Fibroblast of peridontal ligament (primary cell): ENCODE measurements around the gene TNFAIP6.
A peak's percentile ranks its signal among the peaks of the same experiment; 100 is the strongest.

Source experiments
- DNase-seq: peaks from one replicate; pipeline ENCODE4 v3.0.0-alpha.2; 2010; ENCODE audit errors: extremely low read depth

Gene TNFAIP6

GRCh38 chr2:151359768-151360461 is 2.5 kb downstream of the TNFAIP6 start:
- no peak for DNase-seq

- DNase-seq = peak; percentile 50
These were observed 4.4 kb downstream of the TNFAIP6 start for GRCh38 chr2:151361674-151362370.

GRCh38 chr2:151363709-151364108 is 6.3 kb downstream of the TNFAIP6 start:
- DNase-seq = peak; percentile 81

GRCh38 chr2:151367571-151367970 is 10.2 kb downstream of the TNFAIP6 start:
- peak; percentile 90 for DNase-seq

- DNase-seq = peak; percentile 77
These were observed 17.0 kb downstream of the TNFAIP6 start for GRCh38 chr2:151374436-151374835.

- DNase-seq = peak; percentile 54
These were observed 21.8 kb downstream of the TNFAIP6 start for GRCh38 chr2:151379169-151379568.

- DNase-seq = no peak
These were observed 23.3 kb downstream of the TNFAIP6 start for GRCh38 chr2:151380580-151381235.

- DNase-seq = peak; percentile 69
These were observed 23.9 kb downstream of the TNFAIP6 start for GRCh38 chr2:151381266-151381665.

GRCh38 chr2:151388011-151388410 is 30.6 kb downstream of the TNFAIP6 start:
- peak; percentile 55 for DNase-seq

- peak; percentile 71 for DNase-seq
These were observed 34.0 kb downstream of the TNFAIP6 start for GRCh38 chr2:151391436-151391835.

GRCh38 chr2:151394509-151394908 is 37.1 kb downstream of the TNFAIP6 start:
- DNase-seq = no peak

GRCh38 chr2:151395509-151396374 is 38.4 kb downstream of the TNFAIP6 start:
- no peak for DNase-seq

GRCh38 chr2:151399981-151400380 is 42.6 kb downstream of the TNFAIP6 start:
- DNase-seq = no peak

GRCh38 chr2:151401149-151401548 is 43.8 kb downstream of the TNFAIP6 start:
- no peak for DNase-seq

GRCh38 chr2:151403914-151404313 is 46.5 kb downstream of the TNFAIP6 start:
- DNase-seq = no peak

GRCh38 chr2:151405376-151405775 is 48.0 kb downstream of the TNFAIP6 start:
- DNase-seq = no peak

GRCh38 chr2:151407281-151407680 is 49.9 kb downstream of the TNFAIP6 start:
- no peak for DNase-seq

GRCh38 chr2:151408788-151409600 is 51.6 kb downstream of the TNFAIP6 start:
- no peak for DNase-seq

- peak; percentile 89 for DNase-seq
These were observed 52.5 kb downstream of the TNFAIP6 start, which contains the start of gene RIF1 for GRCh38 chr2:151409601-151410484. RIF1 (plus strand) TSS chr2:151409902; CDS start chr2:151410424, 522 bp downstream.

GRCh38 chr2:151410485-151410834 is 53.1 kb downstream of the TNFAIP6 start:
- no peak for DNase-seq
